Measurements from ENCODE around the gene RAB41.
A peak's percentile ranks its signal among the peaks of the same experiment; 100 is the strongest.

Gene RAB41

DNA sequence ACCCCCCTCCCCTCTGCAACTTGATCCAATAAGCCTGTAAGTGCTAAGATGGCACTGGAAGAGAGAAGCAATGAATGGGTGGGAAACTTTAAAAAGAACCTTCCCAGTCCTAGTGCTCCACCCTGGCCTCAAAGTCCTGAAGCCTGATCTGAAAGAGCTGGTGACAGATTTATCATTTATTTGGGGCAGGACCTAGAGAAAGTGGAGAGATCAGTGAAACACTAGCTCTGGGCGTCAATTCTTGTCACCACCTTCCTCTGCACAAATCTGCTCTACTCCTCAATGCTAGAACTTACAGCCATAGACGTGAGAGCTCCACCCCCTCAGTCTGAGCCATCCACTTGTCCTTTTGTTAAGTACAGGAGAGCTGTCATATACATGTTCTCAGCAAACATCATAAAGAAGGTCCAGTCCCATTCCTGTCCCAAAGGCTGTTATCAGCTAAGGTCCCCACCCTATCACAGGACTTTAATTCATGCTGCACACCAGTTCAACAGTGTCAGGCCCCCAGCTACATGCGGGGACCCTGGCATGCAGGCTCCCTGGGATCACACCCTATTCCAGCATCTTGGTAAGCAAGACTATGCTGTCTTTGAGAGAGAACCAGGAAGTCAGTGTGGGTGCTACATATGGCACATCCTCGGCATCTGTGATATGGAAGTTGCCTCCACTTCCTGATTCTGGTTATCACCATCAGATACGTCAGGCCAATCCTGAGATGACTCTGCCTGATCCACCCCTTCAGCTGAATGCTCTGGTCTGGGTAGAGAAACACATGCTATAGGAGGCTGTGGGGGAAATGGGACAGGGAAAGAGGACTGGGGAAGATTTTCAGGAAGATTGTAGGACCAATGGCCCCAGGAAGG lies 24.3 kb upstream of the RAB41 start:
- Histone ChIP-seq H3K18ac (ENCODE audit: low read length) (no peak overlapping the region), H3K4me3 (ENCODE audit: low read length in 2 of 2) (no peak overlapping the region), H2BK120ac (ENCODE audit: low read depth, low read length) (no peak overlapping the region), H3K9me3 (replicated peaks in 1 of 2; ENCODE audit: control insufficient read depth in 2 of 2, insufficient read depth in 1 of 2, low read depth in 1 of 2, low read length in 2 of 2) (no peaks in the 10 kb centered on the region), H3K14ac (ENCODE audit: low read length) (no peak overlapping the region), H2AFZ (ENCODE audit: low read length) (no peak overlapping the region), H4K91ac (ENCODE audit: low read depth, low read length, poor library complexity) (no peak overlapping the region), H3K9ac (ENCODE audit: low read depth, low read length, poor library complexity) (no peak overlapping the region), H2AK5ac (ENCODE audit: low read depth, low read length) (no peak overlapping the region), H2BK12ac (ENCODE audit: low read length) (no peak overlapping the region), H2BK5ac (ENCODE audit: low read length) (no peak overlapping the region), H3K36me3 (replicated peaks in 1 of 2; ENCODE audit: control insufficient read depth in 2 of 2, insufficient read depth in 2 of 2, low read length in 2 of 2) (no peaks in the 10 kb centered on the region), H3K27me3 (ENCODE audit: control insufficient read depth in 3 of 3, insufficient read depth in 3 of 3, low read depth in 1 of 3, low read length in 3 of 3) (peaks cover 0 to 2% (median 0%) of the 10 kb centered on the region in 3 experiments), H3K4ac (ENCODE audit: low read length) (no peak overlapping the region), H4K8ac (ENCODE audit: low read depth, low read length) (no peak overlapping the region), H3K79me1 (ENCODE audit: low read depth, low read length) (no peaks in the 10 kb centered on the region), H2BK15ac (ENCODE audit: low read length) (no peak overlapping the region), H3K27ac (replicated peaks; ENCODE audit: low read length) (no peak overlapping the region), H3K23ac (ENCODE audit: low read depth, low read length, poor library complexity) (no peak overlapping the region), H3K4me1 (ENCODE audit: control insufficient read depth in 2 of 2, insufficient read depth in 1 of 2, low read depth in 1 of 2, low read length in 2 of 2) (no peaks in the 10 kb centered on the region), H3K4me2 (ENCODE audit: insufficient read depth, low read length, poor library complexity, severe bottlenecking) (no peak overlapping the region)
- WGBS, 2 donors (ENCODE audit: extremely low coverage in 2 of 2, insufficient read length in 2 of 2, insufficient replicate concordance in 1 of 2): no CpG with 5 or more reads among the region's 5 CpGs
- no peak for DNase-seq (ENCODE audit: low spot score)

DNA sequence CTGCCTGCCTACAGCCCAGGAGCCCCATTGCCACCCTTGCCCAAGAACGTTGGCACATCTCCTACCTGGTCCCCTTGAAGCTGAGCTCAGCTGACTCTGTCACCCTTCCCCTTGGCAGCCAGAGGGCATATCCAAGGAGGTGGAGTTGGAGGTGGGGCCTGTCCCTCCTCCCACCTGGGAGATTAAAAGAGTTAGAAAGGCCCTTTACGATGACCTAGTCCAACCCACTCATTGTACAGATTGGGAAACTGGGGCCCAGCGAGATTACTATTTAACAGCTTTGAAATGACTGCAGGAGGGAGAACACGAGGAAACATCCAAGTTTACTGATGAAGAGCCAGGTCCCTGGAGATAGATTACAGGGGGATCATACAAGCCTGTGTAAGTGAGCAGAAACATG lies 21.9 kb upstream of the RAB41 start, which contains the start of gene P2RY4:
Gene P2RY4 (minus strand): TSS at position 101 of the 400 bp plus-strand sequence. CDS start 580 bp downstream, outside the sequence.
- no peak within 1 kb of the TSS for H3K4me2 ChIP-seq (ENCODE audit: insufficient read depth, low read length, poor library complexity, severe bottlenecking)
- no peak within 1 kb of the TSS for H4K91ac ChIP-seq (ENCODE audit: low read depth, low read length, poor library complexity)
- no peak within 1 kb of the TSS for H3K14ac ChIP-seq (ENCODE audit: low read length)
- H4K8ac ChIP-seq (ENCODE audit: low read depth, low read length): no peak within 1 kb of the TSS
- H3K9me3 ChIP-seq (replicated peaks in 1 of 2; ENCODE audit: control insufficient read depth in 2 of 2, insufficient read depth in 1 of 2, low read depth in 1 of 2, low read length in 2 of 2): no peaks in the 10 kb centered on the region
- no peak within 1 kb of the TSS for H2AK5ac ChIP-seq (ENCODE audit: low read depth, low read length)
- no peaks in the 10 kb centered on the region for H3K36me3 ChIP-seq (replicated peaks in 1 of 2; ENCODE audit: control insufficient read depth in 2 of 2, insufficient read depth in 2 of 2, low read length in 2 of 2)
- no peak within 1 kb of the TSS for H2BK15ac ChIP-seq (ENCODE audit: low read length)
- WGBS, 2 donors (ENCODE audit: extremely low coverage in 2 of 2, insufficient read length in 2 of 2, insufficient replicate concordance in 1 of 2): no CpG with 5 or more reads among the region's 4 CpGs
- no peak within 1 kb of the TSS for H3K23ac ChIP-seq (ENCODE audit: low read depth, low read length, poor library complexity)
- peaks cover 0 to 2% (median 0%) of the 10 kb centered on the region in 3 experiments for H3K27me3 ChIP-seq (ENCODE audit: control insufficient read depth in 3 of 3, insufficient read depth in 3 of 3, low read depth in 1 of 3, low read length in 3 of 3)
- H3K27ac ChIP-seq (replicated peaks; ENCODE audit: low read length): no peak within 1 kb of the TSS
- no peak within 1 kb of the TSS for H3K4me3 ChIP-seq (ENCODE audit: low read length in 2 of 2)
- no peaks in the 10 kb centered on the region for H3K79me1 ChIP-seq (ENCODE audit: low read depth, low read length)
- no peak within 1 kb of the TSS for H3K18ac ChIP-seq (ENCODE audit: low read length)
- H3K4me1 ChIP-seq (ENCODE audit: control insufficient read depth in 2 of 2, insufficient read depth in 1 of 2, low read depth in 1 of 2, low read length in 2 of 2): no peaks in the 10 kb centered on the region
- no peak within 1 kb of the TSS for H2AFZ ChIP-seq (ENCODE audit: low read length)
- H2BK12ac ChIP-seq (ENCODE audit: low read length): no peak within 1 kb of the TSS
- H3K9ac ChIP-seq (ENCODE audit: low read depth, low read length, poor library complexity): peak within 1 kb of the TSS; percentile 44
- H3K4ac ChIP-seq (ENCODE audit: low read length): no peak within 1 kb of the TSS
- DNase-seq (ENCODE audit: low spot score): no peak
- no peak within 1 kb of the TSS for H2BK5ac ChIP-seq (ENCODE audit: low read length)
- H2BK120ac ChIP-seq (ENCODE audit: low read depth, low read length): no peak within 1 kb of the TSS

DNA sequence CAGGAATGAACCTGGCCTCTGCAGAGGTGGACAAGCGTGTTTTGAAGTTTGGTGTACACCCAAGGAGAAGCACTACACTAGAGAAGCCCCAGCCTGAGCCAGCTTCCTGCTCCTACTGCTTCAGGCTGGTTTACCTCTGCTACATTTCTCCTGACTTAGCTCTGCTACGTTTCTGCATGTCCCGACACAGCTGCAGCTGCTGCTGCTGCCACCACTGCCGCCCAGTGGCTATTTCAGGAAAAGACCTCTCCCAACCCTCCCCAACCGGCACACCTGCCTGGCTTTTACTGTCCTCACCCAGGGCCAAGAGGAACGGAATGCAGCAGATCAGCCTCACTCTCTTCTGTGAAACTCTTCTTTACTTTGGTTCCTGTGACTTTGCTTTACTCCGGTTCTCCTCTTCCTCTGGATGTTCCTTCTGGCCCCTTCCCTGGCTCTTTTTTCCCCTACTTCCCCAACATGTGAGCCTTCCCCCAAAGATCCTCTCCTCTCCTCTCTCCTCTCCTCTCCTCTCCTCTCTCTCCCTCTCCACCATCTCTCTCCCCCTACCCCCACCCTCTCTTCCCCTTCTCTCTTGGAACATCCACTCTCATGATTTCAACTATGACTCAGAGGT lies 18.9 kb upstream of the RAB41 start:
- peak overlapping the region; percentile 79 for H2AFZ ChIP-seq (ENCODE audit: low read length)
- no peak overlapping the region for H3K23ac ChIP-seq (ENCODE audit: low read depth, low read length, poor library complexity)
- no CpG with 5 or more reads among the region's 7 CpGs for WGBS, 2 donors (ENCODE audit: extremely low coverage in 2 of 2, insufficient read length in 2 of 2, insufficient replicate concordance in 1 of 2)

DNA sequence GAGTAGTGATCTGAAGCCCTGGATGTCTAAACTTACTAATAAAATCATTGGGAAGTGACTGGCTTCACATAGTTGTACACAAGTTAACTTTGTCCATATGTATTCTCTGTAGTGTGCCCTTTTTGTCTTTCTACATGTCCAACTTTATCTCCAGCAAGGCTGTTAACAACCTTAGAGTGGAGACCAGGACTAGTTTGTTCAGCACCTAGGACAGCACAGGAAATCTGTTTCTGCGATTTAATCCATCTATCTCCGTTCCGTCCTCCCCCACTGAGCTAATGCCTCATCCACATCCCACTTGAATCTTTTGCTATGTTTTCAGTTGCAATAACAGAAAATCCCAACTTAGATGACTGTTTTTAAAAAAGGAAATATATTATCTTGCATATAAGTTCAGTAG lies 17.2 kb upstream of the RAB41 start:
- no CpG with 5 or more reads among the region's 3 CpGs for WGBS, 2 donors (ENCODE audit: extremely low coverage in 2 of 2, insufficient read length in 2 of 2, insufficient replicate concordance in 1 of 2)
- Histone ChIP-seq H3K79me1 (ENCODE audit: low read depth, low read length) (no peaks in the 10 kb centered on the region), H3K4me3 (ENCODE audit: low read length in 2 of 2) (no peak overlapping the region), H4K91ac (ENCODE audit: low read depth, low read length, poor library complexity) (no peak overlapping the region), H2AFZ (ENCODE audit: low read length) (no peak overlapping the region), H3K27ac (replicated peaks; ENCODE audit: low read length) (no peak overlapping the region), H2BK120ac (ENCODE audit: low read depth, low read length) (no peak overlapping the region), H3K9me3 (replicated peaks in 1 of 2; ENCODE audit: control insufficient read depth in 2 of 2, insufficient read depth in 1 of 2, low read depth in 1 of 2, low read length in 2 of 2) (no peaks in the 10 kb centered on the region), H2BK15ac (ENCODE audit: low read length) (no peak overlapping the region), H2BK12ac (ENCODE audit: low read length) (no peak overlapping the region), H4K8ac (ENCODE audit: low read depth, low read length) (no peak overlapping the region), H3K23ac (ENCODE audit: low read depth, low read length, poor library complexity) (no peak overlapping the region), H3K4me2 (ENCODE audit: insufficient read depth, low read length, poor library complexity, severe bottlenecking) (no peak overlapping the region), H2AK5ac (ENCODE audit: low read depth, low read length) (no peak overlapping the region), H3K4me1 (ENCODE audit: control insufficient read depth in 2 of 2, insufficient read depth in 1 of 2, low read depth in 1 of 2, low read length in 2 of 2) (no peaks in the 10 kb centered on the region), H3K4ac (ENCODE audit: low read length) (no peak overlapping the region), H2BK5ac (ENCODE audit: low read length) (no peak overlapping the region), H3K27me3 (ENCODE audit: control insufficient read depth in 3 of 3, insufficient read depth in 3 of 3, low read depth in 1 of 3, low read length in 3 of 3) (peaks cover 0 to 2% (median 0%) of the 10 kb centered on the region in 3 experiments), H3K18ac (ENCODE audit: low read length) (no peak overlapping the region), H3K36me3 (replicated peaks in 1 of 2; ENCODE audit: control insufficient read depth in 2 of 2, insufficient read depth in 2 of 2, low read length in 2 of 2) (no peaks in the 10 kb centered on the region), H3K9ac (ENCODE audit: low read depth, low read length, poor library complexity) (no peak overlapping the region), H3K14ac (ENCODE audit: low read length) (no peak overlapping the region)
- no peak for DNase-seq (ENCODE audit: low spot score)

More for the DNA sequence above, 18.9 kb upstream of the RAB41 start:
- Histone ChIP-seq H3K79me1 (ENCODE audit: low read depth, low read length) (no peaks in the 10 kb centered on the region), H3K4ac (ENCODE audit: low read length) (no peak overlapping the region), H3K9ac (ENCODE audit: low read depth, low read length, poor library complexity) (no peak overlapping the region), H2BK12ac (ENCODE audit: low read length) (no peak overlapping the region), H3K27me3 (ENCODE audit: control insufficient read depth in 3 of 3, insufficient read depth in 3 of 3, low read depth in 1 of 3, low read length in 3 of 3) (peaks cover 0 to 2% (median 0%) of the 10 kb centered on the region in 3 experiments), H3K18ac (ENCODE audit: low read length) (no peak overlapping the region), H4K91ac (ENCODE audit: low read depth, low read length, poor library complexity) (no peak overlapping the region), H2BK15ac (ENCODE audit: low read length) (no peak overlapping the region), H3K4me3 (ENCODE audit: low read length in 2 of 2) (no peak overlapping the region), H2BK5ac (ENCODE audit: low read length) (no peak overlapping the region), H4K8ac (ENCODE audit: low read depth, low read length) (no peak overlapping the region), H3K4me1 (ENCODE audit: control insufficient read depth in 2 of 2, insufficient read depth in 1 of 2, low read depth in 1 of 2, low read length in 2 of 2) (no peaks in the 10 kb centered on the region), H3K36me3 (replicated peaks in 1 of 2; ENCODE audit: control insufficient read depth in 2 of 2, insufficient read depth in 2 of 2, low read length in 2 of 2) (no peaks in the 10 kb centered on the region), H3K4me2 (ENCODE audit: insufficient read depth, low read length, poor library complexity, severe bottlenecking) (no peak overlapping the region), H2AK5ac (ENCODE audit: low read depth, low read length) (no peak overlapping the region), H3K27ac (replicated peaks; ENCODE audit: low read length) (no peak overlapping the region), H3K9me3 (replicated peaks in 1 of 2; ENCODE audit: control insufficient read depth in 2 of 2, insufficient read depth in 1 of 2, low read depth in 1 of 2, low read length in 2 of 2) (no peaks in the 10 kb centered on the region), H3K14ac (ENCODE audit: low read length) (no peak overlapping the region), H2BK120ac (ENCODE audit: low read depth, low read length) (no peak overlapping the region)
- peak; percentile 9 for DNase-seq (ENCODE audit: low spot score)

Data from neuronal stem cell (in vitro differentiated cells).